ENCODE measurements around the gene FAN1. TPM values are rescaled to one million over a fixed set of nuclear protein-coding genes. Genes with fewer than 3 reads are reported as not detected.

The FAN1 gene
- total and polyA plus RNA-seq, 7 donors: 12.4 to 64.2 (median 25.0) TPM

DNA sequence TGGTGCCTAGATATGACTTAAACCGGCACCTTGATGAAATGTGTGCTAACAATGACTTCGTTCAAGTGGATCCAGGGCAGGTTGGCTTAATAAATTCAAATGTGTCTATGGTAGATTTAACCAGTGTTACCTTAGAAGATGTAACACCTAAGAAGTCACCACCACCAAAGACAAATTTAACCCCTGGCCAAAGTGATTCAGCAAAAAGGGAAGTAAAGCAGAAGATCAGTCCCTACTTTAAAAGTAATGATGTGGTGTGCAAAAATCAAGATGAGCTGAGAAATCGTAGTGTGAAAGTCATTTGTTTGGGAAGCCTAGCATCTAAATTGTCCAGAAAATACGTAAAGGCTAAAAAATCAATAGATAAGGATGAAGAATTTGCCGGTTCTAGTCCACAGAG lies 1.1 kb downstream of the FAN1 start:
- WGBS, 3 donors: 90 to 93% (median 91%) methylated on average over 5 of the region's 5 CpGs
- Histone ChIP-seq H3K4me3 (peak overlapping the region; percentile 86), H3K27me3 (ENCODE audit: insufficient read depth in 3 of 3, low read length in 2 of 3) (no peaks in the 10 kb centered on the region), H3K9me3 (no peaks in the 10 kb centered on the region), H3K27ac (peak overlapping the region; percentile 89), H3K36me3 (ENCODE audit: insufficient read depth in 1 of 2, low read depth in 1 of 2) (peaks cover 5 to 26% of the 10 kb centered on the region in 2 donors), H3K4me1 (peaks cover 27% of the 10 kb centered on the region)
- no peak for ATAC-seq
- intact Hi-C loops (cut with DNase I): loop anchor here (5.0 kb wide), 4 partner anchors 57 to 222 kb away; partner anchors contain the start of gene MTMR10 (in 1 of the 2)
- TF ChIP-seq, protein P1, sequence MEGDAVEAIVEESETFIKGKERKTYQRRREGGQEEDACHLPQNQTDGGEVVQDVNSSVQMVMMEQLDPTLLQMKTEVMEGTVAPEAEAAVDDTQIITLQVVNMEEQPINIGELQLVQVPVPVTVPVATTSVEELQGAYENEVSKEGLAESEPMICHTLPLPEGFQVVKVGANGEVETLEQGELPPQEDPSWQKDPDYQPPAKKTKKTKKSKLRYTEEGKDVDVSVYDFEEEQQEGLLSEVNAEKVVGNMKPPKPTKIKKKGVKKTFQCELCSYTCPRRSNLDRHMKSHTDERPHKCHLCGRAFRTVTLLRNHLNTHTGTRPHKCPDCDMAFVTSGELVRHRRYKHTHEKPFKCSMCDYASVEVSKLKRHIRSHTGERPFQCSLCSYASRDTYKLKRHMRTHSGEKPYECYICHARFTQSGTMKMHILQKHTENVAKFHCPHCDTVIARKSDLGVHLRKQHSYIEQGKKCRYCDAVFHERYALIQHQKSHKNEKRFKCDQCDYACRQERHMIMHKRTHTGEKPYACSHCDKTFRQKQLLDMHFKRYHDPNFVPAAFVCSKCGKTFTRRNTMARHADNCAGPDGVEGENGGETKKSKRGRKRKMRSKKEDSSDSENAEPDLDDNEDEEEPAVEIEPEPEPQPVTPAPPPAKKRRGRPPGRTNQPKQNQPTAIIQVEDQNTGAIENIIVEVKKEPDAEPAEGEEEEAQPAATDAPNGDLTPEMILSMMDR (IDR thresholded peaks at IDR 0.05): no peak
- DNase-seq: no peak

DNA sequence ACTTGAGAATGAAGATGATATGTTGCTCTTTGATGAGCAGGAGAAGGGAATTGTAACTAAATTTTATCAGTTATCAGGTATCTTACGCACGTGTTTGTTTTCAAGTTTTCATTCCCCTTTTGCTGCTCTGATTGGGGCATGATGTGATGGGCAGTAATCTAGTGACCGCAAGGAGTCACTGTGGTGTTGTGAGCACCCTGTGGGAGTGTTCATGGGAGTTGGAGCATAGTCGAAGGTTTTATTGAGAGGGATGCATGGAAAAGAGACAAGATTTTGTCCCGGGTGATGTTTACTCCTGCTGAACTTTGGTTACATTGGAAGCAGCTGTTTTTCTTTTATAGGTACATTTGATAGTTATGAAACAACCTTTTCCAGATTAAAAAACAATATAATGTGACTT lies 2.1 kb downstream of the FAN1 start:
- intact Hi-C loops (cut with DNase I): loop anchor here in 1 of 2 donors (5.0 kb wide), 1 partner anchor 216 kb away; no protein-coding TSS in a partner anchor

DNA sequence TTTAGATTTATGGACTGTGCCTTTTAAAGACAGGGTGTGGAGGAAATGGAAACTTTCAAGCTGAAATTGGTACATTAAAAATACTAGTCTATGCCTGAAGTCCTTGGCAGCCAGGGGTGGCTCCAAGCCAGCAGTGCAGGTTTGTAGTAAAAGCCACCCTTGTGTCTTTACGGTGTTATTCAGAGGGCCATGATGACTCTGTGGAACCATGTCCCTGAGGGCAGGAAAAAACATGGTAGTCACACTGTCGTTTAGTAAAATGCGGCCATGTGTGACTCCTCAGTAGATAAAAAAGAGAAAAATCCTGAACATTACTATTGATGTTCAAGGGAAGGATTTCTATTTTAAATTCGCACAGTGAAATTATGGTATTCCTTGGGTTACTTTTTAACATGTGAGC lies 2.7 kb downstream of the FAN1 start:
- DNase-seq: no peak
- 69 to 73% (median 73%) methylated on average over 4 of the region's 4 CpGs for WGBS, 3 donors
- Histone ChIP-seq H3K27me3 (ENCODE audit: insufficient read depth in 3 of 3, low read length in 2 of 3) (no peaks in the 10 kb centered on the region), H3K27ac (no peak overlapping the region), H3K9me3 (no peaks in the 10 kb centered on the region), H3K4me1 (peaks cover 27% of the 10 kb centered on the region), H3K36me3 (ENCODE audit: insufficient read depth in 1 of 2, low read depth in 1 of 2) (peaks cover 5 to 42% of the 10 kb centered on the region in 2 donors), H3K4me3 (no peak overlapping the region)
- TF ChIP-seq, protein P1 (IDR thresholded peaks at IDR 0.05): no peak
- intact Hi-C loops (cut with DNase I): loop anchor here in 1 of 2 donors (5.0 kb wide), 1 partner anchor 216 kb away; no protein-coding TSS in a partner anchor
- no peak for ATAC-seq

More for the DNA sequence above, 2.1 kb downstream of the FAN1 start:
- TF ChIP-seq, protein P1 (IDR thresholded peaks at IDR 0.05): no peak
- Histone ChIP-seq H3K36me3 (ENCODE audit: insufficient read depth in 1 of 2, low read depth in 1 of 2) (peaks cover 5 to 36% of the 10 kb centered on the region in 2 donors), H3K4me1 (peaks cover 27% of the 10 kb centered on the region), H3K9me3 (no peaks in the 10 kb centered on the region), H3K4me3 (no peak overlapping the region), H3K27ac (no peak overlapping the region), H3K27me3 (ENCODE audit: insufficient read depth in 3 of 3, low read length in 2 of 3) (no peaks in the 10 kb centered on the region)
- 61 to 79% (median 67%) methylated on average over 5 of the region's 5 CpGs for WGBS, 3 donors
- no peak for ATAC-seq
- DNase-seq: no peak

DNA sequence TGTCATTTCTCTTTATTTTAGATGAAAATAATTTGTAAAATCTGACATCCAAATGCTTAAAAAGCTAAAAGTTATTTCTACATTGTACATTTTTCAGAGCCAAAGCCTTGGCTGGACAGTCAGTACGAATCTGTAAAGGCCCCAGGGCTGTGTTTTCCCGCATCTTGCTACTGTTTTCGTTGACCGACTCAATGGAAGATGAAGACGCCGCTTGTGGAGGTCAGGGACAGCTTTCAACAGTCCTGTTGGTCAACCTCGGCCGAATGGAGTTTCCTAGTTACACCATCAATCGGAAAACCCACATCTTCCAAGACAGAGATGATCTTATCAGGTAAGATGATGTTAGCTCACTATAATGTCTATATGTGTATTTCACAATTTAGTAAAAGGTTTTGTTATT lies 10.0 kb downstream of the FAN1 start:
- Histone ChIP-seq H3K9me3 (no peaks in the 10 kb centered on the region), H3K27me3 (ENCODE audit: insufficient read depth in 3 of 3, low read length in 2 of 3) (no peaks in the 10 kb centered on the region), H3K4me1 (no peaks in the 10 kb centered on the region), H3K36me3 (ENCODE audit: insufficient read depth in 1 of 2, low read depth in 1 of 2) (peaks cover 3 to 98% of the 10 kb centered on the region in 2 donors), H3K4me3 (no peak overlapping the region), H3K27ac (no peak overlapping the region)
- intact Hi-C loops (cut with DNase I): no loop called here
- TF ChIP-seq, protein P1 (IDR thresholded peaks at IDR 0.05): no peak
- ATAC-seq (no peak), DNase-seq (no peak)
- WGBS, 3 donors: 96 to 97% (median 97%) methylated on average over 9 of the region's 9 CpGs

DNA sequence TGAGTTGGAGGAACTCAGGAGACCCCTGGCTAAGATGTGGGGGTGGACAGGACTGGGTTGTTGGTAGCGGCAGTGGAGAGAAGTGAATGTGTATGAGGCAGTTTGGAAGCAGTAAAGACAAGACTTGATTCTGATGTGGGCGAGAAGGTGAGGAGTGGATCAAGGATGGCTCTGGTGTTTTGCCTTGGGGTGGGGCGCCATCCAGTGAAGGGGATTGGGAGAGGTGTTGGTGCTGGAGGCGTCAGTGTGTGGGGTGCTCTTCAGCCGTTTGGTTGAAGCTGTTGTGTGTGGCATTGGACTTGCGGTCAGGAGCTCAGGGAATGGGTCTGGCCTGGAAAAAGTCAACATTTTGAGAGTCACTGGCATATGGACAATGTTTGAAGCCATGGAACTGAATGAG lies 13.3 kb downstream of the FAN1 start:
- no peaks in the 10 kb centered on the region for H3K27me3 ChIP-seq (ENCODE audit: insufficient read depth in 3 of 3, low read length in 2 of 3)
- no peak for DNase-seq
- intact Hi-C loops (cut with DNase I): no loop called here
- no peak overlapping the region for H3K4me3 ChIP-seq
- H3K27ac ChIP-seq: no peak overlapping the region
- no peaks in the 10 kb centered on the region for H3K9me3 ChIP-seq
- ATAC-seq: no peak
- H3K36me3 ChIP-seq (ENCODE audit: insufficient read depth in 1 of 2, low read depth in 1 of 2): peaks cover 0 to 94% of the 10 kb centered on the region in 2 donors
- H3K4me1 ChIP-seq: peaks cover 23% of the 10 kb centered on the region
- TF ChIP-seq, protein P1 (IDR thresholded peaks at IDR 0.05): no peak
- WGBS, 3 donors: 74 to 91% (median 86%) methylated on average over 6 of the region's 6 CpGs
